Muscle layer of colon (tissue), 2 donors: ENCODE measurements around the gene CLSTN2.

Experiments
- H3K27ac ChIP-seq: one replicate; pipeline ENCODE4 v1.7.0; 2013; ENCODE audit warnings: low read depth, mild to moderate bottlenecking, low read length, moderate library complexity
- H3K27me3 ChIP-seq, 2 donors: one replicate each; pipeline ENCODE4 v1.7.0; 2013; ENCODE audit warnings: low read length in 2 of 2, mild to moderate bottlenecking in 2 of 2; ENCODE audit not compliant: insufficient read depth in 2 of 2, control insufficient read depth in 1 of 2
- H3K36me3 ChIP-seq: one replicate; pipeline ENCODE4 v1.7.0; 2013; ENCODE audit warnings: mild to moderate bottlenecking, low read length; ENCODE audit not compliant: insufficient read depth
- H3K4me1 ChIP-seq: one replicate; pipeline ENCODE4 v1.7.0; 2013; ENCODE audit warnings: mild to moderate bottlenecking, low read length; ENCODE audit not compliant: insufficient read depth
- H3K4me3 ChIP-seq, 2 donors: one replicate each; pipeline ENCODE4 v1.7.0; 2013; ENCODE audit warnings: low read length in 2 of 2, low read depth in 1 of 2, mild to moderate bottlenecking in 1 of 2, moderate library complexity in 1 of 2
- H3K9ac ChIP-seq: one replicate; pipeline ENCODE4 v1.7.0; 2013; ENCODE audit warnings: low read length
- H3K9me3 ChIP-seq: one replicate; pipeline ENCODE4 v1.7.0; 2013; ENCODE audit warnings: mild to moderate bottlenecking, low read length
- donor health status: abdominal sarcoma.
- donor health status: Adenocarcinoma of cecum.

CLSTN2 gene

GRCh38 chr3:140143367-140144069 lies 208.5 kb downstream of the CLSTN2 start:
- no peaks in the 10 kb centered on the region for H3K36me3 ChIP-seq

GRCh38 chr3:140145528-140145927 lies 210.5 kb downstream of the CLSTN2 start:
- Histone ChIP-seq H3K27ac (no peak overlapping the region), H3K4me1 (no peaks in the 10 kb centered on the region), H3K9ac (no peak overlapping the region), H3K4me3 (no peak overlapping the region), H3K27me3 (no peaks in the 10 kb centered on the region), H3K9me3 (no peaks in the 10 kb centered on the region), H3K36me3 (no peaks in the 10 kb centered on the region)

More at GRCh38 chr3:140143367-140144069, 208.5 kb downstream of the CLSTN2 start:
- Histone ChIP-seq H3K9ac (no peak overlapping the region), H3K27ac (no peak overlapping the region), H3K9me3 (no peaks in the 10 kb centered on the region), H3K4me1 (no peaks in the 10 kb centered on the region), H3K4me3 (no peak overlapping the region), H3K27me3 (no peaks in the 10 kb centered on the region)

GRCh38 chr3:140146668-140147067 lies 211.7 kb downstream of the CLSTN2 start:
- Histone ChIP-seq H3K9ac (no peak overlapping the region), H3K4me3 (no peak overlapping the region), H3K27me3 (no peaks in the 10 kb centered on the region), H3K9me3 (no peaks in the 10 kb centered on the region), H3K4me1 (no peaks in the 10 kb centered on the region), H3K27ac (no peak overlapping the region), H3K36me3 (no peaks in the 10 kb centered on the region)

GRCh38 chr3:140147965-140148490 lies 213.0 kb downstream of the CLSTN2 start:
- no peaks in the 10 kb centered on the region for H3K27me3 ChIP-seq
- no peak overlapping the region for H3K4me3 ChIP-seq
- H3K36me3 ChIP-seq = no peaks in the 10 kb centered on the region
- H3K9me3 ChIP-seq = no peaks in the 10 kb centered on the region
- H3K27ac ChIP-seq = no peak overlapping the region
- no peaks in the 10 kb centered on the region for H3K4me1 ChIP-seq
- H3K9ac ChIP-seq = no peak overlapping the region

GRCh38 chr3:140148824-140149390 lies 213.9 kb downstream of the CLSTN2 start:
- Histone ChIP-seq H3K9me3 (no peaks in the 10 kb centered on the region), H3K36me3 (no peaks in the 10 kb centered on the region), H3K9ac (no peak overlapping the region), H3K4me3 (no peak overlapping the region), H3K4me1 (no peaks in the 10 kb centered on the region), H3K27ac (no peak overlapping the region), H3K27me3 (no peaks in the 10 kb centered on the region)

GRCh38 chr3:140151321-140151720 lies 216.3 kb downstream of the CLSTN2 start:
- Histone ChIP-seq H3K9ac (no peak overlapping the region), H3K27ac (no peak overlapping the region), H3K27me3 (no peaks in the 10 kb centered on the region), H3K4me1 (no peaks in the 10 kb centered on the region), H3K9me3 (no peaks in the 10 kb centered on the region), H3K36me3 (no peaks in the 10 kb centered on the region), H3K4me3 (no peak overlapping the region)

GRCh38 chr3:140152851-140153639 lies 218.1 kb downstream of the CLSTN2 start:
- H3K9ac ChIP-seq = no peak overlapping the region
- H3K27me3 ChIP-seq = no peaks in the 10 kb centered on the region
- no peaks in the 10 kb centered on the region for H3K9me3 ChIP-seq
- H3K36me3 ChIP-seq = no peaks in the 10 kb centered on the region
- H3K4me1 ChIP-seq = no peaks in the 10 kb centered on the region
- H3K4me3 ChIP-seq = no peak overlapping the region
- no peak overlapping the region for H3K27ac ChIP-seq

DNA sequence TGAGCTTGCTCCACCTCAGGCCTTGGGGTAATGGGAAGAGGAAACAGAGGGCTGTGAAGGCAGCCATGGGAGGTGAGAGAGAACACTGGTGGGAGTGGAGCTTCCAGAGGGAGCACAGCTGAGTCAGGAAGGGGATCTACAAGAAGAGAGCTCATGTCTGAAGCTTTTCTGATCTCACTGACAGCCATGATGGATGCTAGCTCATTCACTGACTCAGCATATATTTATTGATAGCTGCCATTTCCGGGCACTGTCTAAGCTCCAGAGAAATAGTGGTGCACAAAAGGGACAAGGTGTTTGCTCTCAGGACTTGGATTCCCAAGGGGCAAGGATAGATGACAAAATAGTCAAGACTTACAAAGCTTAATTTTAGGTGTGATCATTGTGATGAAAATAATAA lies 218.8 kb downstream of the CLSTN2 start:
- no peaks in the 10 kb centered on the region for H3K36me3 ChIP-seq
- H3K4me1 ChIP-seq = no peaks in the 10 kb centered on the region
- no peak overlapping the region for H3K4me3 ChIP-seq
- no peak overlapping the region for H3K9ac ChIP-seq
- no peak overlapping the region for H3K27ac ChIP-seq
- no peaks in the 10 kb centered on the region for H3K27me3 ChIP-seq
- H3K9me3 ChIP-seq = peaks cover 3% of the 10 kb centered on the region

DNA sequence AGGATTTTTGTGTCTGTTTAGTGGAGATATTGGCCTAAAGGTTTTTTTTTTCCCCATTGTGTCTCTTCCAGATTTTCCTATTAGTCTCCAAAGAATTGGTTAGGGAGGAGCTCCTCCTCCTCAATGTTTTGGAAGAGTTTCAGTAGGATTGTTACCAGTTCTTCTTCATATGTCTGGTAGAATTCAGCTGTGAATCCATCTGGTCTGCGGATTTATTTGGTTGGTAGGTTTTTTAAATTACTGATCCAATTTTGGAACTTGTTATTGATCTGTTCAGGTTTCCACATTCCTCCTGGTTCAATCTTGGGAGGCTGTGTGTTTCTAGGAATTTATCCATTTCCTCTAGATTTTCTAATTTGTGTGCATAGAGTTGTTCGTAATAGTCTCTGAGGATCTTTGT lies 222.2 kb downstream of the CLSTN2 start:
- no peaks in the 10 kb centered on the region for H3K4me1 ChIP-seq
- no peak overlapping the region for H3K27ac ChIP-seq
- H3K4me3 ChIP-seq = no peak overlapping the region
- no peak overlapping the region for H3K9ac ChIP-seq
- no peaks in the 10 kb centered on the region for H3K36me3 ChIP-seq
- peaks cover 4% of the 10 kb centered on the region for H3K9me3 ChIP-seq
- H3K27me3 ChIP-seq = no peaks in the 10 kb centered on the region

- Histone ChIP-seq H3K4me1 (no peaks in the 10 kb centered on the region), H3K9me3 (peaks cover 4% of the 10 kb centered on the region), H3K9ac (no peak overlapping the region), H3K4me3 (no peak overlapping the region), H3K27ac (no peak overlapping the region), H3K27me3 (no peaks in the 10 kb centered on the region), H3K36me3 (no peaks in the 10 kb centered on the region)
These were observed 224.7 kb downstream of the CLSTN2 start for GRCh38 chr3:140159646-140160045.

DNA sequence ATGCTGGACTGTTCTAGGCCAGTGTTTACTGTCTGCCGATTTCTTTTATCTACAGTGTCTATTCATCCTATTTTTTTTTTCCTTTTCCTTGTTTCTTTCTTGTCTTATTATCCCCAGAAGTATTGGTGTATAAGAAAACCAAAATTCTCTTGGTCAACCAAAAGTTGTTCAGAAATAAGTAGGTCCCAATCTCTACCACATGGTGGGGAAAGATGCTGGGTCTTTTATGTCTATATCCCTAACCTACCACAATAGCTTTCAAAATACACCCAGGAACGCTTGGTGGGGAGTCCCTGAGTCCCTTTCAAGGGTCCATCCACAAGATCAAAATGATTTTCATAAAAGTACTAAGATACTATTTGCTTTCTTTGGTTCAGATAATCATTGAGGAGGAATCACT lies 225.6 kb downstream of the CLSTN2 start:
- Histone ChIP-seq H3K9ac (no peak overlapping the region), H3K27ac (no peak overlapping the region), H3K27me3 (no peaks in the 10 kb centered on the region), H3K4me1 (no peaks in the 10 kb centered on the region), H3K9me3 (peaks cover 4% of the 10 kb centered on the region), H3K36me3 (no peaks in the 10 kb centered on the region), H3K4me3 (no peak overlapping the region)
